IMR-90 (cell line): Measurements from ENCODE around the gene RARRES1.
A peak's percentile ranks its signal among the peaks of the same experiment; 100 is the strongest.

Source experiments
- POLR2A ChIP-seq: IDR thresholded peaks from 2 replicates; pipeline ENCODE4 v1.6.1; 2012; ENCODE audit warnings: mild to moderate bottlenecking, low read depth, low read length
- RCOR1 ChIP-seq: IDR thresholded peaks from 2 replicates; pipeline ENCODE4 v1.6.1; 2012; ENCODE audit warnings: mild to moderate bottlenecking, low read length, improper control_type of control experiment; ENCODE audit not compliant: insufficient replicate concordance
- SMC3 ChIP-seq: fragments of 150-350 bp; IDR thresholded peaks from 2 replicates; pipeline ENCODE4 v1.6.1; 2016; ENCODE audit warnings: low read depth, mild to moderate bottlenecking, antibody characterized with exemption, low read length, moderate library complexity
- TF ChIP-seq, protein P1 (sequence below): conservative IDR thresholded peaks from 2 replicates; pipeline ENCODE4 v1.5.1; 2012; ENCODE audit warnings: mild to moderate bottlenecking, low read depth, low read length, improper control_type of control experiment

DNA sequence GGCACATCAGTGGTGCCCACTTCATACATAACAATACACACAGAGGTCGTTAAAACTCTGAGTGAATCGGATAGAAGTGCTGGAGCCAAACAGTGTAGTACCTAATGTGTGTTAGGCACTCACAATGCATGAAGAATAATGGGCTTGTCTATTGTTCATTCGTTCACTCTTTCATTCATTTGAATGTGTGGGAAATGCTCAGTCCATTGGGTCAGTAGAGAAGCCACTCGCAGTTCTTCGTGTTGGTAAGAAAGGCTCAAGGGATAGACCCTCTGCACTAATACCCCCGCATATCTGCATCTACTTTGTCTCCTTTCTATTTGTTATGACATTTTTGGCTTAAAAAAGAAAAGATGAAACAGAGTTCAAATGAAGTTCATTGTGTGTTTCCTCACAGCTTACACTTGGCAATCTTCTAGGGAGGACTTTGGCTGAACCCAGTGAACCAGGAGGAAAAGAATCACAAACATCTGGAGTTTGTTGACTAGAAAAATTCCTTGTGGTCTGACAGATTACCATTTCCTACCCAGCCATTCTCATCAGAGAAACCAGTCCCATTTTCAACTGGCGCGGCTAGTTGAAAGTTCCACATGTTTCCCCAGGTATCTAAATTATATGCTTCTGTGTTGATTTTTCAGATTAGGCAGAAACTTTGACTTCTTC is 36.8 kb upstream of the RARRES1 start:
- TF ChIP-seq, protein P1, sequence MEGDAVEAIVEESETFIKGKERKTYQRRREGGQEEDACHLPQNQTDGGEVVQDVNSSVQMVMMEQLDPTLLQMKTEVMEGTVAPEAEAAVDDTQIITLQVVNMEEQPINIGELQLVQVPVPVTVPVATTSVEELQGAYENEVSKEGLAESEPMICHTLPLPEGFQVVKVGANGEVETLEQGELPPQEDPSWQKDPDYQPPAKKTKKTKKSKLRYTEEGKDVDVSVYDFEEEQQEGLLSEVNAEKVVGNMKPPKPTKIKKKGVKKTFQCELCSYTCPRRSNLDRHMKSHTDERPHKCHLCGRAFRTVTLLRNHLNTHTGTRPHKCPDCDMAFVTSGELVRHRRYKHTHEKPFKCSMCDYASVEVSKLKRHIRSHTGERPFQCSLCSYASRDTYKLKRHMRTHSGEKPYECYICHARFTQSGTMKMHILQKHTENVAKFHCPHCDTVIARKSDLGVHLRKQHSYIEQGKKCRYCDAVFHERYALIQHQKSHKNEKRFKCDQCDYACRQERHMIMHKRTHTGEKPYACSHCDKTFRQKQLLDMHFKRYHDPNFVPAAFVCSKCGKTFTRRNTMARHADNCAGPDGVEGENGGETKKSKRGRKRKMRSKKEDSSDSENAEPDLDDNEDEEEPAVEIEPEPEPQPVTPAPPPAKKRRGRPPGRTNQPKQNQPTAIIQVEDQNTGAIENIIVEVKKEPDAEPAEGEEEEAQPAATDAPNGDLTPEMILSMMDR, result no peak
- no peak for TF ChIP-seq SMC3
- 0 out of 2 replicates have a peak, but pooled peaks have one; percentile 23 for TF ChIP-seq POLR2A
- peak; percentile 32 for TF ChIP-seq RCOR1
